Left ventricle myocardium superior (tissue), 1 donor: Measurements from ENCODE around the gene FAM20A. TPM values are rescaled to one million over a fixed set of nuclear protein-coding genes. Genes with fewer than 3 reads are reported as not detected.
"Not testable (repeated sequence)": the region's sequence is repeated elsewhere in the genome, so short reads cannot be mapped to it uniquely, and the experiment has no call there.

Experiments
- ATAC-seq: fragments of 200-7000 bp; cut with Tn5 transposase; one replicate; pipeline ENCODE4 v1.9.1; 2020; ENCODE audit warnings: mild to moderate bottlenecking, moderate library complexity
- DNase-seq: peaks from one replicate; pipeline ENCODE4 v3.0.0-alpha.2; 2020
- intact Hi-C: fragments of 100-400 bp; cut with micrococcal nuclease; formaldehyde crosslinking; loops from one replicate; pipeline ENCODE4 v1.11.0; 2022
- total RNA-seq: library from RNA; stranded (reverse); fragmentation: NEBNext Ultra II Directional; extraction: Animal tissue kit (Norgen Biotek cat#: 25700); gene quantifications from one replicate; pipeline ENCODE4 v1.2.1, GENCODE V29; 2021
- donor health status: DM: no; HTN: yes; CAD: no; lungs with severe emphysema.

Gene FAM20A
- total RNA-seq, 1 donor from 2014 or later: 7.6 TPM

DNA sequence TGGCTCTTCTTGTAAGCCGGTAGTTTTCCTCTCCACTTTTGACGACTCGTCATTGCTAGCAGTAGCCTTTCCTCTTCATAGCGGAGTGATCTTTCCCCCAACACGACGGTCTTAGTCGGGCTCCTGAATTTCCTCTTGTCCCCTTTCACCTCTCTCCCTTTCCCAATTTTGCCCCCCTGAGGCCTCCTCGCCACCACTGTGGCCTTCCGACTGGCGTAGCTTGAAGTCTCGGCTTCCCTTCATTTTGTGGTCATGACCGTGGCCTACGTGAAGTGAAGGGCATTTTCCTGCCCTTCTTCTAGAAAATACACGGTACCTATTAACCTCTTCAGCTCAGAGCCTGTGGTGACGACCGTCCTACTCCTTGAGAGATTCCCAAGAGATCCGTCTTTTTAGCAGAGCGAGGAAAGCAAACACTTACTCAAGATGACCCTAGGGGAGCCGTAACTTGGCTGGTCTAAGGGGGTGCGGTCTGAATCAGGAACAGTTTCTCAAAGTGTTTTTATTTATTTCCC lies 88.2 kb downstream of the FAM20A start:
- ATAC-seq (peak; percentile 5), DNase-seq (no peak)
- intact Hi-C loops: loop anchor here (10.0 kb wide), 1 partner anchor 48 kb away; no protein-coding TSS in a partner anchor

DNA sequence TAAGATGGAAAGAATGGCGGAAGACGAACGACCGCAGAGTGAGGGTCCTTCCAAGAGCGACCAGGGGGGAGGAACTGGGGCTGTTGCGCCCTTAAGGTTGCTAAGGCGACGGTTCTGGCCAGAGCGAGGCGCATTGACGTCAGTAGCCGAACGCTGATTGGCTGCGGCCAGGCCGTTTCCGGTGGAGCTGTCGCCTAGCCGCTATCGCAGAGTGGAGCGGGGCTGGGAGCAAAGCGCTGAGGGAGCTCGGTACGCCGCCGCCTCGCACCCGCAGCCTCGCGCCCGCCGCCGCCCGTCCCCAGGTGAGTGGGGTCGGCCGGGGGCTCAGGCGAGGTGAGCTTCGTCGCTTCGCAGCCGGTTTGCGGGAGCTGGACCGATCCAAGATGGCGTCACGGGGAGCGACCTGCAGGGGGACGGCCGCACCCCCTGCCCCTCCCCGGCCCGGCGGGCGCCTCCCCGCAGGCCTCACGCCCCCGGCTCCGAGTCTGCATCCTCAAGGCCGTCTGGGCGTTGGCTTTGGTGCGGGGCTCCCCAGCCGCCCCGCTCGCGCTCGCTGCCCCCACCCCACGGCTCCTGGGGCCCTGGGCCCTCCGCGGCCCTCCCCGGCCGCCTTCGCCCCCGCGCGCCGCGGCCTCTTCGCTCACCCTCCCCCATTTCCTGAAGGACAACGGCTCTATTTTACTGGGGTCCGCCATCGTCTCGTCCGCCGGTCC lies 88.8 kb downstream of the FAM20A start, which contains the start of gene PRKAR1A:
TSS of gene PRKAR1A (plus strand) at position 184 of the 713 bp plus-strand sequence. CDS start 2,970 bp downstream, outside the sequence.
- ATAC-seq (peak; percentile 92), DNase-seq (peak; percentile 95)
- intact Hi-C loops: loop anchor here (10.0 kb wide), 1 partner anchor 48 kb away; no protein-coding TSS in a partner anchor

DNA sequence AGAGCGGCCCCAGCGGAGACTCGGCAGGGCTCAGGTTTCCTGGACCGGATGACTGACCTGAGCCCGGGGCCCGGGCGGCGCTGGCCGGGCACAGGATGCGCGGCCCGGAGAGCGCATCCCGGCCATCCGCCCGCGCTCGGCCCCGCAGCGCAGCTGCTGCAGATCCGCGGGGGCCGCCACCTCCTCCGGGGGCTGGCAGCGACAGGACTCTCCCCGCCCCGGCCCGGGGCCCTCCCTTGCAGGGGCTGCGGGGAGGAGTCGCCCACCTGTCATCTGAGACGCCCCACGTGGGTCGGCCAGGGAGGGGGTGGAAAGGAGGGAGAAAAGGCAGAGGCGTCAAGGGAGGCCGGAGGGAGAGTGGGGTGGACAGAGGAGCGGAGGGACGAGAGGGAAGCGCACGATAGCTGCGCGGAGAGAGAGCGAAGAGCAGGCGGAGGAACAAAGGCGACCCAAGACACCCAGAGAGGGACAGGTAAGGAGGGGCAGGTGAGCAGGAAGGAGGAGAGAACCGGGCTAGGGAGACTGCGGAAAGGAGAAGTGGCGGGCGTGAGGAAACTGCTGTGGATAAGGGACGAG lies 89.4 kb downstream of the FAM20A start:
- ATAC-seq (peak; percentile 81), DNase-seq (peak; percentile 91)
- intact Hi-C loops: loop anchor here (10.0 kb wide), 1 partner anchor 47 kb away; no protein-coding TSS in a partner anchor

DNA sequence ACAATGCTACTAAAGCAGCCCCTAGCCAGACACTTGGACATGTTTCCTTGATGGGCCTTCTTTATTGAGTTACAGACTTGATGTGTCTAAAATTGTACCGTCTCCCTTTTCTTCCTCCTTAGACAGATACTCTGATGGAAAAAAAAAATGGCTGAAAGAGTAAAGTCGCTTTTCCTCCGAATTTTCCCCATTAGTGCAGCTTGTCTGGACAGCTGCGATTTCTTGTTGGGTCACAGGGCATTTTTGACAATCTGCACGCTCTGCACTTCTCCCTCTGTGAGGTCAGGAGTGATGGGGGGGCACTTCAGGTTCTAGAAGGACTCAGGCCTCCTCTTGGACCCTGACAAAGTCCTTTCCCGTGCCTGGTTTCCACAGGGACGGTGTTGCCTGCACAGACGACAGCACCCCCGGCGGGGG lies 89.9 kb downstream of the FAM20A start:
- ATAC-seq (no peak), DNase-seq (no peak)
- intact Hi-C loops: loop anchor here (10.0 kb wide), 1 partner anchor 46 kb away; no protein-coding TSS in a partner anchor

DNA sequence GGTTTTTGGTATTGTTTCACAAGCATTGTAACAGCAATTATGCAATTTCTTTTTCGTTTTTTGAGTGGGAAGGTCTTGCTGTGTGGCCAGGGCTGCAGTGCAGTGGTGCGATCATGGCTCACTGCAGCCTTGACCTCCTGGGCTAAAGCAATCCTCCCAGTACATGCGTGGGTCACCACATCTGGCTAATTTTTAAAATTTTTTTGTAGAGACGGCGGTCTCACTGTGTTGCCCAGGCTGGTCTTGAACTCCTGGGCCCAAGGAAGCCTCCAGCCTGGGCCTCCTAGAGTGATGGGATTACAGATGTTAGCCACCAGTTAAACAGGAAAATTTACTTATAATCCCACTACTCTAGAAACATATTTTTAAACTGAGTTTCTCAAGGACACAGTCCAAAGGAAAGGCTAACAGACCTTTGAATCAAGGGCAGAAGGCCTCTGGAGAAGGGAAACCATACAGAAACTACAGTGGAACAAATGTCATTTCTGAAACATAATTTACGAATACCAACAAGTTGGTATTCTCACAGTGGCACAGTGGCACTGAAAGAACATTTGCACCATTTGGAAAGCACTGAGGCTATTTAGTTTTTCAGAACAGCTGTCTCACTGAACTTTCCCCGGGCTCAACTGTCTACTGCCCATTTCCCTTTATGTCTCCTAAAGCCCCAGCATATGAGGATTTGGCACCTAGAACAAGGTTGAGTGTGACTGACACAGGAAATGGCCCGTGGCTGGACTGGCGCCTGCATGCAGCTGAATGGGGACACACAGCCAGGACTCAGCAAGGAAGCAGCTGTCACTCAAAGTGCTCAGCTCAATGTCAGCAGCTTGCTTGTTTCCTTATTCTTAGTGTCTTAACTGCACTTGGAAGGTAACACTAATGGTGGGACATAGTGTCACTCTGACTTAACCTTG lies 91.8 kb downstream of the FAM20A start:
- intact Hi-C loops: loop anchor here (10.0 kb wide), 1 partner anchor 45 kb away; no protein-coding TSS in a partner anchor
- ATAC-seq (peak; percentile 19), DNase-seq (peak; percentile 83)

DNA sequence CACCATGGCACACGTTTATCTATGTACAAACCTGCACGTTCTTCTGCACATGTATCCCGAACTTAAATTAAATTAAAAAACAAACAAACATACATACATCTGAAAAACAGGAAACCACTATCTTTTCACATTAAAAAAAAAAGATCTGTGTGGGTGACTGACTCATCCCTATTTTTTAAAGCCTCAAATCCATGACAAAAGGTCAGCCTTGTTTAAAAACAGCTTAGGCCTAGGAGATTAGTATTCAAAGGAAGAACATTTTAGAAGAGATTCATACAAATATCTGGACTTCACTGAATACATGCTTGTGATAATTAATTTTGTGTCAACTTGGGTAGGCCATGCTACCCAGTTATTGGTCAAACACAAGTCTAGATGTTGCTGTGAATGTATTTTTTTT lies 93.6 kb downstream of the FAM20A start:
- intact Hi-C loops: no loop called here
- no peak for DNase-seq
- no peak for ATAC-seq

DNA sequence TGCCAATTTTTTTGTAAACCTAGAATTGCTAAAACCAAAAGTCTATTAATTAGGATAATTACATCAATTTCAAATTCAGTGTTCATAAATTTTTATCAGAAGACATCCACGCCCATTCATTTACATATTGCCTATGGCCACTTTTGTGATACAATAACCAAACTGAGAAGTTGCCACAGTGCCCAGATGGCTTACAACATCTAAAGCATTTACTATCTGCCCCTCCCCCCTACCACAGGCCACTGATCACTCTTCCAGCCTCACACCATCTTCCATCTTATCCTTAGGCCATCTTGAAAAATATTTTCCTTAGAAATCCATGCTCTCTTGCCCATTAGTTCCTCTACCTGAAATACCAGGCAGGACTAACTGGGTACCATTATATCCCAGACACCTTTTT lies 95.2 kb downstream of the FAM20A start:
- no peak for ATAC-seq
- intact Hi-C loops: no loop called here
- no peak for DNase-seq

DNA sequence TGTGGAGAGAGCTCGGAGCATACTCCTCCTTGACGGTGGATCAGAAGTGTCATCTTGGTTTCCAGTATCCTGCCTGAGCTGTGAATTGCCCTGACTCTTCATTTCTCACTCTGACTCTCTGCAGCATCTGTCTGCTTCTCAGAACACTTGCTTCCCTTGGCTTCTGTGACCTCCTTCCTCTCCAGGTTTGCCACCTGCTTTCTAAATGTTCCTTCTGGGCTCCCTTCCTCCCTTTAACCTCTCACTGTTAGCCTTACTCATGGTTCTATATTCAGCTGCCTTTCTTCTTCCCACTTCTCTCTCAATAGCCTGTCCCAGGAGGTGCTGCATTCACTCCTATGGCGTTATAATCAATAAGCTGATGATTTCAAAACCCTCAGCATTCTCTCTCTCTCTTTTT lies 100.1 kb downstream of the FAM20A start:
- DNase-seq (no peak), ATAC-seq (no peak)

DNA sequence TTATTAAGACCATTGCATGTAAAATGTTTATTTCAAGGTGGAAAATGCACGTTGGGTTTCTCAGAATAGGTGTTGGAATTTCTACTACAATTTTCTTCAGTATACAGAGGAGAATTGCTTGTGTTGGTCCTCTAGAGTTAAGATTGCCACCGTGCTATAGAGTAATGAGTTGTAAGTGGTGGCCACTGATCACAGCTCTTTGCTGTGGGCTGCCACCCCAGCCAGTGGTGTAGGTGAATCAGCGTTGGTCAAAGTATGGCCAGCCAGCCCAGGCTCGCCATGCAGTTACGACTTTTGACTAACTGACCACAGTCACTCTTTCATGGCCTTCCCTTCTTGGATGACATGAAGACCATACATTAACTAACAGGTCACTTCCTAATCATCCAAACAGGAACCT lies 101.6 kb downstream of the FAM20A start:
- DNase-seq: no peak
- intact Hi-C loops: no loop called here
- ATAC-seq: no peak

More for the DNA sequence above, 100.1 kb downstream of the FAM20A start:
- intact Hi-C loops: no loop called here

DNA sequence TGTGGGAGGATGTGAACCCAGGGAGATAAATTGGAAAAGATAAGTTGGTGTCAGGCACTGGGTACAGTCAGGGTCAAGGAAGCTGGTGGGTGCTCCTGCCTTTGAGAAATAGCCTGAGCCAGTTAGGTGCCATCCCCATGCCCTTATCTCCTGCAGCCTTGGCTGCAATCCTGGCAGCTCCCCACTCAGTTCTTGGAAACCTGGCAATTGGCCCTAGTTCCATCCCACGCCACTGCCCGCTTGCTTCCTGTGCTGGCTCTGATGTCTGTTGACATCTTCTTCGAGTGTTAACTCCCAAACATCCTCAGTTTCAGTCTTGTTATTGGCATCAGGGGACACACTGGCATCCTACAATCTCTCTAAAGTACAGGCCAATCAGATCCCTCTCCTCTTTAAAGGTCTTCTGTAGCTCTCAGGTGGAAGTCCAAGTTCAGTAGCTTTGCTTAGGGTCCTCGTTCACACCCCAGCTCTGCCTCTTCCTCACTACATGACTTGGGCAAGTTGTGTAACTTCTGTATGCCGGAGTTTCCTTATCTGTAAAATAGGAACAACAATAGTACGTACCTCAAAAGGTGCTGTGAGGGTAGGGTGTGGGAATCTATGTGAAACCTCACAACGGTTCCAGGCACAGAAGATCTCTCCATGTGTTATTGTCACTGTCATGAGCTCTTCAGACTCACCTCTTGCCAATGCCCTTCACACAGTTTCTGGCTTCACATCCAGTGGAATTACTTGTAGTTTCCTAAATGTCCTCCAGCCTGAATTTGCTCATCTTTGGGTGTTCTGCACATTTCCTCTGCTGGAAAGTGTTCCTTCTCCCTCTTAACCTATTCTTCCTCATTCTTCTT lies 102.5 kb downstream of the FAM20A start:
- DNase-seq: peak; percentile 70
- intact Hi-C loops: no loop called here
- ATAC-seq: peak; percentile 93

DNA sequence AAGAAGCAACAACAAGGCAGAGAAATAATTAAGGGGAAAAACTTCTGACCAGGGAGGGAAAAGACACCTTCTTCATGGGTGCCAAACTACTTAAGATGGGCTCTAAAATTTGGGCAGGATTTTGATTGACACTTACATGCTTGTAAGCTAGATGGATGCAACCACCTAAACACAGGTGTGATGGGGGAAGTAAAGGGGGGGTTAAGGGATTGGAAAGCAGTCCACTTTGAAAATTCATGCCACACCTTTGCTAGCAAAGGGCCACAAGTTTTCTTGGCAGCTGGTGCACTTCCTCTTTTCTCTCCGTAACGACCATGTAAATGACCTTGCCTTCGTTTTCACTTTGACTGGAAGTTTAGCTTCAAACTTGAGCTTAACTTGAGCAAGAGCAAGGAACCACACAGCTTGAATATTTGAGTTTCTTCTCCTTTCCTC lies 103.3 kb downstream of the FAM20A start:
- DNase-seq (no peak), ATAC-seq (peak; percentile 33)
- intact Hi-C loops: no loop called here

DNA sequence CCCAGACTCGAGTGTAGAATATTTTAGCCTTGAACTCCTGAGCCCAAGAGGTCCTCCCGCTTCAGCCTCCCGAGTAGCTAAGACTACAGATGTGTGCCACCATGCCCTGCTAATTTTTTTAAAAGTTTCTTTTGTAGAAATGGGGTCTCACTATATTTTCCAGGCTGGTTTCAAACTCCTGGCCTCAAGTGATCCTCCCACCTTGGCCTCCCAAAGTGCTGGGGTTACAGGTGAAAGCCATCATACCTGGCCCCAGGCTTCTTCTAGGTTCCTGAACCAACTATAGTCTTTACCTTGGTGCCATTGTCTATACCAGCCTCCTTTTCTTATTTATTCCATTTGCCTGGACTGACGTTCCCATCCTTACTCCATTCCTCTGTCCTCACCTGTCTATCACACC lies 106.1 kb downstream of the FAM20A start:
- intact Hi-C loops: no loop called here
- DNase-seq (no peak), ATAC-seq (no peak)

DNA sequence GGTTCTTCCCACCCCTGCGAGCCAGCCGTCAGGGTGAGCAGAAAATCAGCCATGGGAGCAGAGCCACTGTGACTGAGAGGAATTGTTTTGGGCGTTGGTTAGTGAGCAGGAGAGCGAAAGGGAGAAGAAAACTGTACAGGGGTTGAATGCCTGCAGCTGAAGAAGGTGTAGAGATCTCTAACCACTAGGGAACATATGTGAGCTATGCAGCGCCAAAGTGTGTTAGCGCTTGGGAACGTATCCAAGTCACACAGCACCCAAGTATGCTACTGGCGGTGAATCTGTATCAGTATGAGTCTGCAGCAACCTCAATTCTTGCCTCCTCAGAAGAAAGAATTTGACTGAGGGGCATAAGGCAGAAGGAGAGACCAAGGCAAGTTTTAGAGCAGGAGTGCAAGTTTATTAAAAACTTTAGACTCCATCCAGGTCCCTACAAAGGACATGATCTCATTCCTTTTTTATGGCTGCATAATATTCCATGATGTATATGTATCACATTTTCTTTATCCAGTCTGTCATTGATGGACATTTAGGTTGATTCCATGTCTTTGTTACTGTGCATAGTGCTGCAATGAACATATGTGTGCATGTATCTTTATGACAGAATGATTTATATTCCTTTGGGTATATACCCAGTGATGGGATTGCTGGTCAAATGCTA lies 108.6 kb downstream of the FAM20A start:
- DNase-seq, intact Hi-C loops, ATAC-seq: not testable (repeated sequence)

DNA sequence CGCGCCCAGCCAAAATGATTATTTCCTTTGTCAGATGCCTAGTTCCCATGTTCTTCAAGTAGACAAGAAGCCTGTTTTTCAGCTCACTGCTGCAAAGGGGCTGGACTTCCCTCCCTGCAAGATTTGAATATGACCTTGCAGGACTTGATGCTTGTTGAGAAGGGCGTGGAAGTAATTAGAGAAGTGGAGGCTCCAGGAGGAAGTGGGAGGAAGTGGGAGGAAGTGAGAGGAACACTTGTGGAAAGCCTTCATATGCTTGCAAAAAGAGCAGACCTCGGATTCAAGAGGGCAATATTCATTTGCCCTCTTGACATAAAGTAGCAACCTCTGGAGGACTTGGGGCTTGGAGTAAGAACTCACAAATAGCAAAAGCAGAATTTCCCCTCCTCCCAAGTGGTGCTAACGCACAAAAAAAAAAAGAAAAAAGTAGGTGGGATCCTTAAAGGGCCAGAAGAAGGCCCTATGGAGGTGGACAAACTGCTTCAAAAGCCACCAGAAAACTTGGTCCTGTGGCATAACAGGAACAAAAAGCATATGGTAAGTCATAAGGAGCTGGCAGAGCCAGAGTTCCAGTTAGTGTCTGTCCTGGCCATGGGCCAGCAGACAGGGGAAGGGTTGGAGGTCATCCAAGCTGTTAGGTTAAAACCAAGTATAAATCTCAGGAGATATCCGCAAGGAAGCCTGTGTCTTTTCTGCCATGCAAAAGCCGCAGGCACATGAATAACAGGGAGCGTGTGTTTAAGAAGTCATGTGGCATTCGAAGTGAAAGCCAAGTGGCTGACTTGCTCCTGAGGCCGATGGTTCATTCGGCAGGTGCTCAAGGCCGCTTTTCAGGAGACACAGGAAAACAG lies 109.6 kb downstream of the FAM20A start:
- intact Hi-C loops: no loop called here
- DNase-seq (peak; percentile 57), ATAC-seq (peak; percentile 77)

DNA sequence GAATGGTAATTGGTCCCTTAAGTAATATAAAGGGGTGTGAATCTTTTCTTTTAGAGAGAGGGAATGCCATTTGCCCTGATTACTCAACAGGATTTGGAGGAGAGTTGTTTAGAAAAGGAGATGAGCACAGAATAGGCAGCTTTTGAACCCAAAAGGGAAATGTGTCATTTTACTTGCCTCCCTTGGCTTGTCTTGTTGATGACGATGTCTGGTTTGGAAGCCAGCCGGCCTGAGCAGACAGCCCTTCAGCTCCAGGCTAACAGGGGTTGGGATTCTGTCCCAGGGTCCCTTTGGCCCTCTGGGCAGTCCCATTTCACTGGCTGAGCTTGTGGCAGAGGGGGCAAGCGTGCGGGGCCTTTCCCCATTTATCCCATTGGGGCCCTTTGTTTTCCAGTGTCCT lies 111.2 kb downstream of the FAM20A start:
- ATAC-seq: no peak
- no peak for DNase-seq
- intact Hi-C loops: no loop called here
